Left renal cortex interstitium (tissue), 4 donors: ENCODE data around the gene NLRP9. TPM values are rescaled to one million over a fixed set of nuclear protein-coding genes. Genes with fewer than 3 reads are reported as not detected.

ENCODE experiments used
- DNase-seq, 4 donors: peaks; one replicate each; pipeline ENCODE4 v3.0.0-alpha.2; 2013; ENCODE audit warnings: low read depth in 4 of 4, low spot score in 2 of 4, missing footprints in 1 of 4
- polyA plus RNA-seq, 4 donors: library from polyadenylated mRNA; unstranded; fragments of 120-200 nt; gene quantifications; one replicate each; pipeline ENCODE4 v1.2.1, GENCODE V29; 2013; ENCODE audit not compliant: insufficient read length in 4 of 4

The NLRP9 gene
- polyA plus RNA-seq, 4 donors: 0.03 to 0.08 TPM; not detected in 2

- no peak for DNase-seq
Observed at GRCh38 chr19:55689411-55690108, 48.6 kb downstream of the NLRP9 start.

- DNase-seq: no peak
Observed at GRCh38 chr19:55688422-55689218, 49.6 kb downstream of the NLRP9 start.

DNA sequence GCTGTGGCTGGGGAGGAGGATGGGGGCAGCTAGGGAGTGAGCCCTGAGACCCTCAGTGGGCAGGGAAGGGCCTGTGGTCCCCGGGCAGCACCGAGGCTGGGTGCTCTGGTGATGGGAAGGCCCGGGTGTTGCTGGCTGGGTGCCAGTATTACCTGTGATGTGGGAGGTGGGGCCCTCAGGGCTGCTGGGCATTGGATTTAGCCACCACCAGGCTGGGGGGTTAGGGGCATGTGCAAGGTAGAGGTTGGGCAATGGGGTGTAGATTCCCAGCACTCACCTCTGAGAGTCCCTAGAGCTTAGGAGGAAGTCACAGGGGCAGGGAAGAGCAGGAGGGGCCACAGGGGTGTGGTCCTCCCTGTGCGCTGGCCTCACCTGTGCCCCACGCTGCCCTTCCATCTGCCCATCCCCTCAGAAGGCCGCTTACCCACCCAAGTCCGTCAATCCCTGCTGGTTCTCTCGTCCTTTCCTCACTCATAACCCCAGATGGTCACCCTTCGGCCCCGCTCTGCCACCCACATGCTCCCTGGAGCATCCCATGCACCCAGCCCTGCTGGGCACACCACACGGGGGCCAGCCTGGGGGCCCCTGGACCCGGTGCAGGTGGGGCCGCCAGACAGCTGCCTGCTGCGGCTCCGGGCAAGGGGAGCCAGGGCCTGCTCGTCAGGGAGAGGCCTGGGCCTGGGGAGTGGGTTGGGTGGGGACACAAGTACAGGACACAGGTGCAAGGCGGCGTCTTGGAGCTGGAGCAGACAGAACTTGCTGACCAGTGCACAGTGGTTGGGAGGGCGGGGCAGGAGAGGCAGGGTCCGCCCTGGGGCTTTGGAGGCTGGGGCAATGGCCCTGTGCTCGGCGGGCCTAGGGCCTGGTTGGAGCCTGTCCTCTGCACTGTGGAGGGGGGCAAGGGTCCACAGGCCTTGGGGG lies 50.7 kb downstream of the NLRP9 start:
- DNase-seq: no peak

DNA sequence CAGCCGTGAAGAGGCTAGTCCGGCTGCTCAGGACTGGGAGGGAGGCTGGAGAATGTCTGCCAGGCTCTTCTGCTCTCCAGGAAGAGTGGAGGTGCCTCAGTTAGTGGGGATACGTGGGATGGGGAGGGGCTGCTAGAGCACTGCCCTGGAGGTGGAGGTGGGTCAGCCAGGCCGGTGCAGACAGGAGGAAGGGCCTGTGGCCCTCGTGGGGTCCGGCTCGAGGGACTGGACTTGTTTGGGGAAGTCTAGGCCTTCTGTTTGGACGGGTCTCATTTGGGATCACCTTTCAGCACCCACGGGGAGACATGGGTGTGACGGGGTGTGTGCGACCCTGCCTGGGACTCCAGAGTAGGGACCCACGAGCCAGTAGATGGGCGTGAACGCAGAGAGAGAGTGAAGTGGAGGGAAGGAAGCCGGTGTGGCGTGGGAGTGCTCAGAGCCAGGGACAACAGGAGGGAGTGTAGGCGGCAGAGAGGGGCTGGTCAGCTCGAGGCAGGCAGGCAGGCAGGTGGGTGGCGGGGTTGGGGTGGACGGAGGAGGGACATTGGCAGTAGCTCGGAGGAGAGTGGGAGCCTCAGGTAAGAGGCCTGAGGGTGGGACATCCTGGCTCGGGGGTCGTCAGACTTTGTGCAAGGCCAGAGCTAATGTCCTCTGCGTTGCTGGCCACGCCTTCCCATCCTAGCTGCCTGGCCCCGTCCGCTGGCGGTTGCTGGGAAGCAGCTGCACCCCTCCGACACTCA lies 51.7 kb downstream of the NLRP9 start:
- DNase-seq: no peak

DNA sequence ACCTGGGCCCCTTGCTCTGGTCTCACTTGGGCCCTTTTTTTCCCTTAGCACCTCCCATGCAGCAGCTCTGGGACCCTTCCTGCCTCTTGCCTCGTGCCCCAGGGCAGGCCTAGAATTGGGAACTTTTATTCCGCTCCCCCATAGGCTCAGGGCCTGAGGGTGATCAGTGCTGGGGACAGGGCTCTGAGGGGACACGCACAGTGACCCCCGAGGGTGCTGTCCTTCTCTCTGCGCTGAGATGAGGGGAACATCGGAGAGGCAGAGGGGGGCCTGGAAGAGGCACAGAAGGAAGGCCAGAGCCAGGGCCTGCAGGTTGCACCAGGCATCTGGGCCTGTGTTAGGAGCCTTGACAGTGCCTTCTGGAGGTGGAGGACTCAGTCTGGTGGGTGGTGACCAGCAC lies 52.4 kb downstream of the NLRP9 start:
- no peak for DNase-seq

DNA sequence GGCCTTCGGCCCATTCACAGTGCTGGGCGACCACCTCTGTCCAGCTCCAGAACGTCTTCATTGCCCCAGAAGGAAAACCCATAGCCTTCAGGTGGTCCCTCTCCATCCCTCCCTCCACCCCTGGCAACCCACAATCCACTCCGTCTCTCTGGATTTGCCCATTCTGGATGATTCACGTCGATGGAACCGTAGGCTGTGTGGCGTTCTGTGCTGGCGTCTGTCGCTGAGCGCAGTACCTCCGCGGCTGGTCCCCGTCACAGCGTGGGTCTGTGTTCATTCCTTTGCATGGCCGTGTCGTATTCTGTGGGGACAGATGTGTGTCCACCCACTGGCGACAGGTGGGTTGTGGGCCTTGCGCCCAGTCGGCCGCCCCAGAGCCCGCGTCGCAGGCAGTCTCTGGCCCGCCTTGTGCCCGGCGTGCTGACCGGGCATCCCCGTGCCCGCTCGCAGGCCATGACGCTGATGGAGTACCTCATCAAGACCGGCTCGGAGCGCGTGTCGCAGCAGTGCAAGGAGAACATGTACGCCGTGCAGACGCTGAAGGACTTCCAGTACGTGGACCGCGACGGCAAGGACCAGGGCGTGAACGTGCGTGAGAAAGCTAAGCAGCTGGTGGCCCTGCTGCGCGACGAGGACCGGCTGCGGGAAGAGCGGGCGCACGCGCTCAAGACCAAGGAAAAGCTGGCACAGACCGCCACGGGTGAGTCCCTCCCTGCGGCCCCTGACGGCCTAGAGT lies 53.1 kb downstream of the NLRP9 start:
- no peak for DNase-seq

GRCh38 chr19:55683449-55684261 lies 54.5 kb downstream of the NLRP9 start:
- no peak for DNase-seq

DNA sequence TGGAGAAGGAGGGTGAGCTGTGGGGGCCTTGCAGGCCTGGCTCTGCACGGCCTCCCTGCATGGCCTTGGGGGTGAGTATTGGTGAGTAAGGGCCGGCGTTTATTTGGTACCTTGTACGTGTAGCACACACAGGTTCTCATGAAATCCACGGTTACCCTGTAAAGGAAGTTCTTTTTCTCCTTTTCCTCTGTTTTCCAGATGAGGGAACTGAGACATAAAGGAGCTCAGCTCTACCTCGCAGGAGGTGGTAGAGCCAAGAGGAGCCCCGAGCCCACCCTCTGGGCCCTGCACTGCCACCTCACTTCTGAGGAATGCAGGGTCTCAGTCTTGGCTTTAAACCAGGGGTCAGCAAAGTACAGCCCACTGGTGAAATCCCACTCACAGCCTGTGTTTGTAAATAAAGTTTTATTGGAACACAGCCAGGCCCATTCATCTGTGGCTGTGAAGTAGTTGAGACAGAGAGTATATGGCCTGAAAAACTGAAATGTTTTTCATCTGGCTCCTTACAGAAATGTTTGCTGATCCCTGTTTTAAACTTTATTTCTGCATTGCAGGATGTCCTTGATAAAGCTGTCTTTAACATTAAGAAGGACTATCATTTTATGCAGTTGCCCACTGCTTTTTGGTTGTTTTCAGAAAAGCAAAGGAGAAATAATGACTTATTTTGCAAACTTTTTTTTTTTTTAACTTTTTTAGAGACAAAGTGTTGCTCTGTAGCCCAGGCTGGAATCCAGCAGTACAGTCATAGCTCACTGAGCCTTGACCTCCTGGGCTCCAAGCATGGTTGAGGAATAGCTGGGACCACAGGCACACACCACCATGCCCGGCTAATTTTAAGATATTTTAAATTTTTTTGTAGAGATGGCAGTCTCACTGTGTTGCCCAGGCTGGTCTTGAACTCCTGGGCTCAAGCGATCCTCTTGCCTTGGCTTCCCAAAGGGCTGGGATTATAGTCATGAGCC lies 56.8 kb downstream of the NLRP9 start:
- DNase-seq: no peak

DNA sequence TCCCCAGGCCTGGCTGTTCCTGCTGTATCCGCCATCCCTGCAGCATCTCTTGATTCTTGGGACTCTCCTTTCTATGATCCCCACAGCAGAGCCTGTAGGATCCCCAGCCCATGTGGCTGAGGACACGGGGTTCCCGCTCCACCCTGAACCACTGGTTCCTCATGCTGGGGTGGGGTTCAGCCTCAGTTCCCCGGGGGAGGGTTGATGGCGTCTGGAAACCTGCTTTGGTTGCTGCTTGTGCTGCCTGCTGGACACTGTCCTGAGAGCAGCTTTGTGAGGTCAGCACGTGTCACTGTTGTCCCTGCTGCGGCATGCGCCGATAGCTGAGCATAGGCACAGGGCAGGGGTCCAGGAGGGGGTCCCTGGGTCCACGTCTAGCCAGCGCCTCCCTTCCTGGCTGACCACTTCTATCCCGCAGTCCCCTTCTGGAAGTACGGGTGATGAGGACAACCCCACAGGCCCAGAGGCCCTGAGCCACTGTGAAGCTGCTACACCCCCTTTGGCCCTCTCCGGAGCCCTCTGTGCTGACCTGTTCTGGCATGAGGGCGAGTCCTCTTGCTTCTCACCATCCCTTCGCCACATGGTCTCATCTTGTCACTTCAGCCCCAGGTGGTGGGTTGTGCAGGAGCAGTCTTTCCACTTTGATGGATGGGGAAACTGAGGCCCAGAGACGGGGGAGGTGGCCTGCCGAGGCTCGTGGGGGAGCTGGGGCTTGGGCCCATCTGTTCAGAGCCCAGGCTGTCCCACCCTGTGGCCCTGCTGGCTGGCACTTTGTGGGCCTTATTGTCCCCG lies 57.7 kb downstream of the NLRP9 start:
- DNase-seq: no peak

DNA sequence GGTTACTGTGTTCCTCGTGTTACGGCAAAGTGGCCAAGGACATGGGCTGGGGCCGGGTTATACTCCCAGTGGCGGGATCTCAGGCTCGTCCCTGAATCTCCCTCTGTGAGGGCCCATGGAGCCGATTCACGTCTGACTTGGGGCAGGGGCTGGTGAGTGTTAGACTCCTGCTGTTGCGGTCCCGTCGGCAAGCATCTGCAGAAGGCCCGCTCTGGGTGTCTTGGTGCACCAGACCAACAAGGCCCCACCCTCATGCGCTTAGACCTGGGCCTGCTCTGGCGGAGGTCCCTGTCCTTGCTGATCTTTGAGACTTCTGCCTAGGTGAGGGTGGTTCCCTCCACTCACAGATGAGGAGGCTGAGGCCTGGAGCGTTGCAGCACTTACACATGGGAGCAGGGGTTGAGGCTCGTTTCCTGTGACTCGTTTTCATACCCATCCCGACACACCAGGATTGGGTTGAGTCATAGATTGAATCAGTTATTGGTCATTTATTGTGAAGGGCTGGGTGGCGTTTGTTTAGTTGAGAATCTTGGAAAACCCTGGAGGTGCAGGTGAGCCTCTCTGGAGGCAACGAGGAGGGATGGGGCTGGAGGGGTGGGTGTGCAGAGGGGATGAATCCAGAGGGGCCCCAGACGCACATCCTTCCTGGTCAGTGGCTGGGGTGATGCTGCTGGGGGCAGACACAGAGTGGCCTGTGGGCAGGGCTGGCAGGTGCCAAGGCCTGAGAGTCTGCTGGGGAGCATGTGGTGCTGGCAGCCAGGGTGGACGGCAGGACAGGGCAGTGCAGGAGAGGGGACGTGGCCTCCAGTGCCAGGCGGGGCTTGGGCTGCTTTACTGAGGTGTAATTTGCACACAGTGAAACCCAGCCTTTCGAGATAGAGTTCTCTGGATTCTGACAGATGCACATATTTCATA lies 58.6 kb downstream of the NLRP9 start:
- no peak for DNase-seq

GRCh38 chr19:55678121-55678671 lies 60.0 kb downstream of the NLRP9 start:
- no peak for DNase-seq

GRCh38 chr19:55677572-55678028 lies 60.6 kb downstream of the NLRP9 start:
- no peak for DNase-seq

DNA sequence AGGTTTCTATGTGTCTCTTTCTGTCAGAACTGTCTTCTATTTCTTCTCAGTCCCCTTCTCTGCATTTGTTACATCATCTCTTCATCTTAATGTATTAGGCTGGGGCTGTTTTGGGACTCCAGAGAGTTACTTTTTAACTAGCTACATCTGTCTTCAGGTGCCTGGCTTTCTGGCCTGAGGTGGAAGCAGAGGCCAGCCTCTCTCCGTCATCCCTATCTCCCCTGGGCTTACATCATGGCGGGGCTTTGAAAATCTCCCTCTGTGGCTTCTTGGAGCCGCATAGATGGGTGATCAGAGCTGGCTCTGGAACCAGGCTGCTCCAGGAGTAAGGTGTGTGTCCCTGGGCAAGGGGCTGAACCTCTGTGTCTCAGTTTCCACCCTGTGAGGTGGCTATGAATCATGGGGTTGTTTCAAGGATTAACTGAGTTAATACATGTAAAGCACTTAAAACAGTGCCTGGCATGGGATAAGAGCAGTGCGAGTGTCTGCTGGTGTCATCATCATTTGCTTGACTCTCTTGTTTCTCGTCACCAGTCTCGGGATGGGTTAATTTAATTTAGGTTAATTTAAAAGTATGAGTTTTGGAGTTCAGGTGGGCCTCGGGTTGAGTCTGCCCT lies 61.2 kb downstream of the NLRP9 start:
- no peak for DNase-seq

DNA sequence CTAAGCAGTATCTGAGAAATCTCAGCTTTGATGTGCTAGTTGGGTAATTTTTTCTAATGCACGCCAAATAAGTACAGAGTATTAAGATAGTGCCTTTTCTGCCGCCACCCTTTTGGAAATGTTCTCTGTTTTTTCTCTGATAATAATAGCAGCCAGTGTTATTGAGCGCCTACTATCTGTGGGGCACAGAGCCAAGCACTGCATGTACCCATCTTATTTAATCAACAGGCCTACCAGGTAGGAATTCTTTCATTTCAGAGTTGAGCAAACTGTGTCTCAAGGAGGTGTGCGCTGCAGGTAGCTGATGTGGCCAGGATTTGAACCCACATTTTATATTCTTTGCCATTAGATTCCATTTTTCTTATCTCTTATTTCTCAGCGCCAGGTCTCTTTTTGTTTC lies 61.8 kb downstream of the NLRP9 start:
- no peak for DNase-seq
